ENCODE data around the gene RAP1GAP. TPM values are rescaled to one million over a fixed set of nuclear protein-coding genes. Genes with fewer than 3 reads are reported as not detected.

Gene RAP1GAP
- total and polyA plus RNA-seq, 3 experiments from 2014 or later, result 0.44 to 0.50 TPM; not detected in 1

GRCh38 chr1:21577933-21578332 is 91.2 kb downstream of the RAP1GAP start:
- no peak overlapping the region for H3K4me3 Mint-ChIP-seq
- Histone ChIP-seq H3K4me1 (ENCODE audit: insufficient read depth, low read length) (no peaks in the 10 kb centered on the region), H3K36me3 (ENCODE audit: insufficient read depth, low read length) (no peaks in the 10 kb centered on the region), H3K9me3 (ENCODE audit: low read length) (no peaks in the 10 kb centered on the region), H3K4me3 (ENCODE audit: low read length) (no peak overlapping the region), H3K27me3 (ENCODE audit: insufficient read depth, low read length, poor library complexity, severe bottlenecking) (no peaks in the 10 kb centered on the region), H3K27ac (ENCODE audit: low read depth, low read length) (no peak overlapping the region)
- CTCF ChIA-PET, result no interaction called here
- no peaks in the 10 kb centered on the region for H3K36me3 Mint-ChIP-seq
- no peaks in the 10 kb centered on the region for H3K9me3 Mint-ChIP-seq
- DNase-seq, result no peak
- POLR2A ChIA-PET, result no interaction called here
- no peak overlapping the region for H3K27ac Mint-ChIP-seq
- no peaks in the 10 kb centered on the region for H3K4me1 Mint-ChIP-seq
- peaks cover 9 to 26% of the 10 kb centered on the region in 2 donors for H3K27me3 Mint-ChIP-seq

- Histone ChIP-seq H3K9me3 (ENCODE audit: low read length) (no peaks in the 10 kb centered on the region), H3K4me3 (ENCODE audit: low read length) (no peak overlapping the region), H3K27ac (ENCODE audit: low read depth, low read length) (no peak overlapping the region), H3K36me3 (ENCODE audit: insufficient read depth, low read length) (no peaks in the 10 kb centered on the region), H3K27me3 (ENCODE audit: insufficient read depth, low read length, poor library complexity, severe bottlenecking) (no peaks in the 10 kb centered on the region), H3K4me1 (ENCODE audit: insufficient read depth, low read length) (no peaks in the 10 kb centered on the region)
- no peak overlapping the region for H3K4me3 Mint-ChIP-seq
- no peaks in the 10 kb centered on the region for H3K9me3 Mint-ChIP-seq
- CTCF ChIA-PET, result no interaction called here
- POLR2A ChIA-PET, result no interaction called here
- peaks cover 6 to 23% of the 10 kb centered on the region in 2 donors for H3K27me3 Mint-ChIP-seq
- DNase-seq, result no peak
- H3K27ac Mint-ChIP-seq, result no peak overlapping the region
- H3K36me3 Mint-ChIP-seq, result no peaks in the 10 kb centered on the region
- no peaks in the 10 kb centered on the region for H3K4me1 Mint-ChIP-seq
Observed at GRCh38 chr1:21577324-21577723, 91.8 kb downstream of the RAP1GAP start.

DNA sequence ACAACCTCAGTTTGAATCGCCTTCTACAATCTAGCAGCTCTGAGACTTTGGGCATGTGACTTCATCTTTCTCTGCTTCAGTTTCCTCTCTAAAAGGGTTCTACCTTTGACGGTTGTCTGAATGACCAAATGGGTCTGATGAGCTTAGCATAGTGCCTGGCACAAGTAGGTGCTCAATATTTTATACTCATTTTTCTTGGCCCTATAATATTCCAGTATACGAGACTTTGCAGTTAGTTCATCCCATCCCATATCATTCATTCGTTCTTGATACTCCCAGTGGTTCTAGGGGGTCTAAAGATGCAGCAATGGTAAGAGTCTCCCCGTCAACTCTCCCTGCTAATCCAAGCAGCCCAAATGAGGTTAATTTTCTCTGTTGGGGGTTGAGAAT is 92.4 kb downstream of the RAP1GAP start:
- no peak overlapping the region for H3K27ac ChIP-seq (ENCODE audit: low read depth, low read length)
- H3K9me3 ChIP-seq (ENCODE audit: low read length), result no peaks in the 10 kb centered on the region
- H3K27me3 ChIP-seq (ENCODE audit: insufficient read depth, low read length, poor library complexity, severe bottlenecking), result no peaks in the 10 kb centered on the region
- ChIA-PET CTCF (no interaction called here), POLR2A (no interaction called here)
- no peak for DNase-seq
- Mint-ChIP-seq H3K4me1 (no peaks in the 10 kb centered on the region), H3K4me3 (no peak overlapping the region), H3K36me3 (no peaks in the 10 kb centered on the region), H3K9me3 (no peaks in the 10 kb centered on the region), H3K27ac (no peak overlapping the region), H3K27me3 (peaks cover 6 to 23% of the 10 kb centered on the region in 2 donors)
- H3K36me3 ChIP-seq (ENCODE audit: insufficient read depth, low read length), result no peaks in the 10 kb centered on the region
- H3K4me3 ChIP-seq (ENCODE audit: low read length), result no peak overlapping the region
- no peaks in the 10 kb centered on the region for H3K4me1 ChIP-seq (ENCODE audit: insufficient read depth, low read length)

DNA sequence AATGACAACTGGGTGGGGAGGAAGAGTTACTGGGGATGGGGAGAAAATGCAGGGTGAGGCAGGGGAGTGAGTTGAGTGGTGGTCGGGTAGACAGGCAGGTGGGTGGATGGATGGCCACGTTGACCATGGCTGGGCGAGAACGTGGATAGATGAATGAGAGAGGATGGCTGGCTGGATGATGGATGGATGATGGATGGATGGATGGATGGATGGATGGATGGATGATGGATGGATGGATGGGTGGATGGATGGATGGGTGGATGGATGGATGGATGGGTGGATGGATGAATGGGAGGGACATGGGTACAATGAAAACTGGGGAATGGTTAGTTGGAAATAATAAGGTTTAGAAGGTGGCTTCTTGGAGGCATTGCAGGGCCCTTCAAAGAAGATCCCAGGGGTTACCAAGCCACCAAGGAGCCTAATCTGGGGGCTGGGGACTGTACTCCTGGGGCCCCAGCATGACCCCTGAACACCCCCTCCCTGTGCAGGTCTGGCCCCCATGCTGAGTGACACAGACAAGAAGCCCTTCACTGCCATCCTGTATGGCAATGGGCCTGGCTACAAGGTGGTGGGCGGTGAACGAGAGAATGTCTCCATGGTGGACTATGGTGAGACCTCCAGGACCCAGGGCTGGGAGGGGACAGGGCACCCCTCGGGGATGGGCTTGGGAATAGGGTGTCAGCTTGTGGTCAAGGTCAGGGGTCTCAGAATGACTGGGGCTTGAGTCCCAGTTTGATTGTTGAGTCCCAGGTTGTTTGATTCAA is 92.9 kb downstream of the RAP1GAP start:
- ChIA-PET CTCF (no interaction called here), POLR2A (no interaction called here)
- Histone ChIP-seq H3K27ac (ENCODE audit: low read depth, low read length) (no peak overlapping the region), H3K9me3 (ENCODE audit: low read length) (no peaks in the 10 kb centered on the region), H3K4me3 (ENCODE audit: low read length) (no peak overlapping the region), H3K27me3 (ENCODE audit: insufficient read depth, low read length, poor library complexity, severe bottlenecking) (no peaks in the 10 kb centered on the region), H3K4me1 (ENCODE audit: insufficient read depth, low read length) (no peaks in the 10 kb centered on the region), H3K36me3 (ENCODE audit: insufficient read depth, low read length) (no peaks in the 10 kb centered on the region)
- no peak overlapping the region for H3K27ac Mint-ChIP-seq
- DNase-seq, result no peak
- H3K36me3 Mint-ChIP-seq, result no peaks in the 10 kb centered on the region
- H3K27me3 Mint-ChIP-seq, result peaks cover 8 to 23% of the 10 kb centered on the region in 2 donors
- H3K9me3 Mint-ChIP-seq, result no peaks in the 10 kb centered on the region
- no peaks in the 10 kb centered on the region for H3K4me1 Mint-ChIP-seq
- no peak overlapping the region for H3K4me3 Mint-ChIP-seq

DNA sequence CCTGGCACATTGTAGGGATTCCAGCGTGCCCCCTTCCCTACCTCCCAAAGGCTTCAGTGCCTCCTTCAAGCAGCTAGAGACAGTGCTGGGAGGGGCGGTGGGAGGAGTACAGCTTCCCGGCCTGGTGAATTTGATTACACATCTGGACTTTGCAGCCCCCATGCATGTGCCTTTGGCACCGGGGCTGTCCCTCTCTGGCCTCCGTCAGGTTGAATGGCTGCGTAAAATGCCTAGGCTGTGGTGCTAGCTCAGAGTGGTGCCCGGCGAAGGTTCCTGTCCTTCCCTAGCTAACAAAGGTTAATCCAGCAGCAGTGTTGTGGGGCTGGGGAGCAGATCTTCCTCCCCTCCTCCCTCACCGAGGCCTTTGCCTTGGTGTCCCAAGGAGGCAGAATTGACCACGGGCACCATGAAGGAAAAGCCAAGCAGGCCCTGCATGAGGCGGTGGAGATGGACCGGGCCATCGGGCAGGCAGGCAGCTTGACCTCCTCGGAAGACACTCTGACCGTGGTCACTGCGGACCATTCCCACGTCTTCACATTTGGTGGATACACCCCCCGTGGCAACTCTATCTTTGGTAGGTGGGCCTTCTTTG is 93.7 kb downstream of the RAP1GAP start:
- Mint-ChIP-seq H3K36me3 (no peaks in the 10 kb centered on the region), H3K4me1 (no peaks in the 10 kb centered on the region), H3K27me3 (peaks cover 8 to 23% of the 10 kb centered on the region in 2 donors), H3K4me3 (no peak overlapping the region), H3K27ac (peak overlapping the region in 1 of 8 donors; percentile 50), H3K9me3 (no peaks in the 10 kb centered on the region)
- no peaks in the 10 kb centered on the region for H3K9me3 ChIP-seq (ENCODE audit: low read length)
- no peak overlapping the region for H3K4me3 ChIP-seq (ENCODE audit: low read length)
- H3K27ac ChIP-seq (ENCODE audit: low read depth, low read length), result no peak overlapping the region
- H3K36me3 ChIP-seq (ENCODE audit: insufficient read depth, low read length), result no peaks in the 10 kb centered on the region
- CTCF ChIA-PET, result no interaction called here
- DNase-seq, result no peak
- POLR2A ChIA-PET, result no interaction called here
- H3K27me3 ChIP-seq (ENCODE audit: insufficient read depth, low read length, poor library complexity, severe bottlenecking), result no peaks in the 10 kb centered on the region
- no peaks in the 10 kb centered on the region for H3K4me1 ChIP-seq (ENCODE audit: insufficient read depth, low read length)

DNA sequence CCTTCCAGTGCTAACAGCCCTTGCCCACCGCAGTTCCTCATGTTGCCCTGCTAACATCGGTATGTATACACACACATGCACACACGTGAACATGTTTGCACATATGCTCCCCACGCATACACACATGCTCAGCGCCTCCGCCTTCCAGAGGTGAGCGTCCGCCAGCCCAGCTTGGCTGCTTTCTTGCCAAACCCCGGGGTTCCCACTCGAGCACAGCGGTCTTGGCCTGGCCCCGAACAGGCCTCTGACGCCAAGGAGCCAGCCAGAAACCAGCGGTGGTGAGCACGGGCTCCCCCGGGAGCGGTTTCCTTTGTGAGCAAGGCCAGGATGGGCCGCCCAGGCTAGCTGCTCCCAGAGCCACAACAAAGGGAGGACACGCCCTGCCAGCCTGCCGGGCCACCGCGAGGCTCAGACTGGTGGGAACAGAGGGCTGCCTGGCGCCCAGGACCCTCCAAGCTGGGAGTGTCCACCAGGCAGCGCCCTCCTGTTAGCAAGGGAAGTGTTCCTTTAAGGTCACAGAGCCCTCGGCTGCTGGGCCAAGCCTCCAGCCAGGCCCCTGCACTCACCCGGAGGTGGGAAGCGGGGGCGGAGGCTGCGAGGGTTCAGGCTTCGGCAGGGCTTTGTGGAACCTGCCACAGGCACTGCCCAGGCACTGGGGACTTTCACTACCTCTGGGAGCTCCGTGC is 94.5 kb downstream of the RAP1GAP start:
- H3K9me3 Mint-ChIP-seq, result no peaks in the 10 kb centered on the region
- H3K4me3 Mint-ChIP-seq, result no peak overlapping the region
- no peak for DNase-seq
- Histone ChIP-seq H3K9me3 (ENCODE audit: low read length) (no peaks in the 10 kb centered on the region), H3K36me3 (ENCODE audit: insufficient read depth, low read length) (no peaks in the 10 kb centered on the region), H3K27ac (ENCODE audit: low read depth, low read length) (no peak overlapping the region), H3K4me3 (ENCODE audit: low read length) (no peak overlapping the region), H3K4me1 (ENCODE audit: insufficient read depth, low read length) (no peaks in the 10 kb centered on the region), H3K27me3 (ENCODE audit: insufficient read depth, low read length, poor library complexity, severe bottlenecking) (no peaks in the 10 kb centered on the region)
- peaks cover 8 to 23% of the 10 kb centered on the region in 2 donors for H3K27me3 Mint-ChIP-seq
- H3K36me3 Mint-ChIP-seq, result no peaks in the 10 kb centered on the region
- ChIA-PET CTCF (no interaction called here), POLR2A (no interaction called here)
- H3K4me1 Mint-ChIP-seq, result no peaks in the 10 kb centered on the region
- H3K27ac Mint-ChIP-seq, result no peak overlapping the region

DNA sequence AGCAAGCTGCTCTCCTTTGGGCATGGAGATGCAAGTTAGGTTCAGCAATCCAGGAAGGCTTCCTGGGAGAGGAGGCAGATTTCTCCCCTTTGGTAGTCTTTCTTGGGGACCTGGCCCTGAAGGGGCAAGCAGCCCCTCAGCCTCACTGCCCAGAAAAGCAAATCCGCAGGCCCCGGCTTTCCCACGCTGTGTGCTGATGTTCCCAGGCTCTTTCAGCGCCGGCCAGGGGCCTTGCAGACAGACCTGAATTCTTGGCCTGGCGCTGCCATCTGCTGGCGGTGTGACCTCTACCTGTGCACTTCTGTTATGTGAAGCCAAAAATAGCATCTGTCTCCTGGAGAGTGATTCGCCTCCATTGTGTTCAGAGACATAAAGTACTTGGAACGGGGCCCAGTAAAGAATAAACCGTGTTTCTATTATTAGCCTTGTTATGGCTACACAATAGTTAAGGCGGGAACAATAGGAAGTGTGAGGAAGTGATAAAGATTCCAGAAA is 95.1 kb downstream of the RAP1GAP start:
- H3K27ac ChIP-seq (ENCODE audit: low read depth, low read length), result no peak overlapping the region
- no peak overlapping the region for H3K4me3 ChIP-seq (ENCODE audit: low read length)
- H3K4me3 Mint-ChIP-seq, result no peak overlapping the region
- no peaks in the 10 kb centered on the region for H3K27me3 ChIP-seq (ENCODE audit: insufficient read depth, low read length, poor library complexity, severe bottlenecking)
- ChIA-PET POLR2A (no interaction called here), CTCF (no interaction called here)
- peaks cover 8 to 23% of the 10 kb centered on the region in 2 donors for H3K27me3 Mint-ChIP-seq
- no peaks in the 10 kb centered on the region for H3K9me3 Mint-ChIP-seq
- H3K36me3 Mint-ChIP-seq, result no peaks in the 10 kb centered on the region
- H3K9me3 ChIP-seq (ENCODE audit: low read length), result no peaks in the 10 kb centered on the region
- H3K4me1 ChIP-seq (ENCODE audit: insufficient read depth, low read length), result no peaks in the 10 kb centered on the region
- DNase-seq, result no peak
- no peaks in the 10 kb centered on the region for H3K4me1 Mint-ChIP-seq
- no peak overlapping the region for H3K27ac Mint-ChIP-seq
- H3K36me3 ChIP-seq (ENCODE audit: insufficient read depth, low read length), result no peaks in the 10 kb centered on the region

DNA sequence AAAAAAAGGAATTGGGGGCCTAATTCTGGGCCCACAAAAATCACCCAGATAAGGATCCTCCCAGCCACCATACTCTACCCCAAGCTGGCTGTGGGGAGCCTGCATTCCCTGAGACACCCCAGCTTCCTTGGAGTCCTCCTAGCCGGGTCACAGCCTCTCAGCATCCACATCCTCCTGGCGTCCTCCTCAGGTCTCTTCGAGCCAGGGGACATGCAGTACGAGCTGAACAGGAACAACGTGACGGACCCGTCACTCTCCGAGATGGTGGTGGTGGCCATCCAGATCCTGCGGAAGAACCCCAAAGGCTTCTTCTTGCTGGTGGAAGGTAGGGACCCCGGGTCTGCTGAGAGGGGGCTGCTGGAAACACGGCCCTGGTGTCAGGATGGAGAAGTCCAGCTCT is 95.7 kb downstream of the RAP1GAP start:
- H3K9me3 ChIP-seq (ENCODE audit: low read length), result no peaks in the 10 kb centered on the region
- H3K9me3 Mint-ChIP-seq, result no peaks in the 10 kb centered on the region
- no peaks in the 10 kb centered on the region for H3K27me3 ChIP-seq (ENCODE audit: insufficient read depth, low read length, poor library complexity, severe bottlenecking)
- no peak overlapping the region for H3K4me3 Mint-ChIP-seq
- H3K36me3 ChIP-seq (ENCODE audit: insufficient read depth, low read length), result no peaks in the 10 kb centered on the region
- no peaks in the 10 kb centered on the region for H3K4me1 ChIP-seq (ENCODE audit: insufficient read depth, low read length)
- DNase-seq, result no peak
- H3K27ac Mint-ChIP-seq, result no peak overlapping the region
- POLR2A ChIA-PET, result no interaction called here
- CTCF ChIA-PET, result interaction anchor here (0.6 kb wide), 1 partner anchor 477 kb away, joined by 3 read pairs; no protein-coding TSS in a partner anchor
- H3K27ac ChIP-seq (ENCODE audit: low read depth, low read length), result no peak overlapping the region
- H3K36me3 Mint-ChIP-seq, result no peaks in the 10 kb centered on the region
- H3K27me3 Mint-ChIP-seq, result peaks cover 8 to 23% of the 10 kb centered on the region in 2 donors
- no peaks in the 10 kb centered on the region for H3K4me1 Mint-ChIP-seq
- H3K4me3 ChIP-seq (ENCODE audit: low read length), result no peak overlapping the region

Measured in CD8-positive, alpha-beta memory T cell (primary cell).